MCF 10A (cell line): ENCODE measurements around the gene BAZ2A. TPM values are rescaled to one million over a fixed set of nuclear protein-coding genes. Genes with fewer than 3 reads are reported as not detected.

Experiments used
- BruUV-seq: library from RNA; stranded (reverse); fragments of 400-500 nt; replicated peaks from 2 replicates; lab custom pipeline; 2021; lab: Mats Ljungman, UMichigan
- CTCF ChIA-PET: fragments of 300-600 bp; sonication (Branson Sonifier 250); formaldehyde crosslinking; extraction: SDS; loops from one replicate; lab custom pipeline; 2021; ENCODE audit warnings: antibody characterized with exemption, inconsistent platforms; lab: Yijun Ruan, JAX
- POLR2A ChIA-PET: fragments of 300-600, 350-650 bp; sonication (Branson Sonifier 250); formaldehyde crosslinking; extraction: SDS; loops from one replicate; lab custom pipeline; 2020; ENCODE audit warnings: antibody characterized with exemption, inconsistent platforms; lab: Yijun Ruan, JAX
- DNase-seq: peaks from one replicate; pipeline ENCODE4 v3.0.0-alpha.2; 2018; ENCODE audit not compliant: unreplicated experiment
- H3K27ac Mint-ChIP-seq: one replicate; pipeline ENCODE4 v1.8.0; 2022; ENCODE audit warnings: mild to moderate bottlenecking, low read depth, mixed read lengths; ENCODE audit not compliant: unreplicated experiment
- H3K27me3 Mint-ChIP-seq: one replicate; pipeline ENCODE4 v1.8.0; 2022; ENCODE audit warnings: mixed read lengths; ENCODE audit not compliant: insufficient read depth, unreplicated experiment
- H3K36me3 Mint-ChIP-seq: one replicate; pipeline ENCODE4 v1.8.0; 2022; ENCODE audit warnings: mild to moderate bottlenecking, moderate library complexity, mixed read lengths; ENCODE audit not compliant: insufficient read depth, unreplicated experiment
- H3K4me1 Mint-ChIP-seq: one replicate; pipeline ENCODE4 v1.8.0; 2022; ENCODE audit warnings: mixed read lengths; ENCODE audit not compliant: insufficient read depth, unreplicated experiment
- H3K4me3 Mint-ChIP-seq: one replicate; pipeline ENCODE4 v1.8.0; 2022; ENCODE audit warnings: mild to moderate bottlenecking, moderate library complexity, mixed read lengths; ENCODE audit not compliant: unreplicated experiment
- H3K9me3 Mint-ChIP-seq: one replicate; pipeline ENCODE4 v1.8.0; 2022; ENCODE audit warnings: mixed read lengths; ENCODE audit not compliant: unreplicated experiment
- CTCF ChIP-seq: fragments of 200-600 bp; IDR thresholded peaks from one replicate; pipeline ENCODE4 v1.8.0; 2022; ENCODE audit warnings: antibody characterized with exemption, mild to moderate bottlenecking; ENCODE audit not compliant: unreplicated experiment
- intact Hi-C: fragments of 100-400 bp; cut with micrococcal nuclease; formaldehyde crosslinking; loops from 2 replicates; pipeline ENCODE4 v1.14.1; 2022
- total RNA-seq: library from RNA; stranded (reverse); gene quantifications from 2 replicates; pipeline ENCODE4 v1.2.3, GENCODE V29; 2022

The BAZ2A gene
- total RNA-seq, 1 experiment from 2014 or later = 87.3 TPM

GRCh38 chr12:56574210-56574609 is 55.9 kb downstream of the BAZ2A start:
- peak; percentile 19 for DNase-seq
- Mint-ChIP-seq H3K4me1 (peaks cover 18% of the 10 kb centered on the region), H3K4me3 (no peak overlapping the region), H3K27me3 (no peaks in the 10 kb centered on the region), H3K36me3 (peaks cover 63% of the 10 kb centered on the region), H3K9me3 (no peaks in the 10 kb centered on the region), H3K27ac (no peak overlapping the region)
- ChIA-PET POLR2A (interaction anchor here (1.2 to 2.9 kb wide), 4 partner anchors 45 to 62 kb away, joined by 5 to 19 read pairs (median 10); partner anchors contain the start of gene RBMS2), CTCF (interaction anchor here (0.6 to 6.5 kb wide), 17 partner anchors 10 to 250 kb away, joined by 3 to 112 read pairs (median 4); partner anchors contain the start of gene RBMS2)
- no peak for TF ChIP-seq CTCF
- no TSS peak for BruUV-seq
- intact Hi-C loops = no loop called here

GRCh38 chr12:56572288-56572687 is 57.8 kb downstream of the BAZ2A start:
- no peak overlapping the region for H3K4me3 Mint-ChIP-seq
- H3K27ac Mint-ChIP-seq = no peak overlapping the region
- no peak for DNase-seq
- TF ChIP-seq CTCF = no peak
- H3K27me3 Mint-ChIP-seq = no peaks in the 10 kb centered on the region
- BruUV-seq = no TSS peak
- POLR2A ChIA-PET = interaction anchor here (2.3 to 2.9 kb wide), 2 partner anchors 50 to 58 kb away, joined by 13 to 19 read pairs; partner anchors contain the start of gene RBMS2
- intact Hi-C loops = no loop called here
- H3K36me3 Mint-ChIP-seq = peaks cover 63% of the 10 kb centered on the region
- peaks cover 22% of the 10 kb centered on the region for H3K4me1 Mint-ChIP-seq
- H3K9me3 Mint-ChIP-seq = no peaks in the 10 kb centered on the region
- CTCF ChIA-PET = interaction anchor here (0.6 to 6.5 kb wide), 13 partner anchors 12 to 82 kb away, joined by 3 to 112 read pairs (median 4); partner anchors contain the start of gene RBMS2

GRCh38 chr12:56571121-56571520 is 59.0 kb downstream of the BAZ2A start:
- intact Hi-C loops = no loop called here
- no peak for TF ChIP-seq CTCF
- Mint-ChIP-seq H3K27me3 (no peaks in the 10 kb centered on the region), H3K4me1 (peaks cover 22% of the 10 kb centered on the region), H3K27ac (no peak overlapping the region), H3K9me3 (no peaks in the 10 kb centered on the region), H3K36me3 (peaks cover 60% of the 10 kb centered on the region), H3K4me3 (no peak overlapping the region)
- no peak for DNase-seq
- no TSS peak for BruUV-seq
- ChIA-PET POLR2A (interaction anchor here (1.2 to 3.8 kb wide), 8 partner anchors 20 to 65 kb away, joined by 3 to 46 read pairs (median 8); partner anchors contain the start of gene RBMS2), CTCF (interaction anchor here (1.2 to 4.5 kb wide), 7 partner anchors 9 to 67 kb away, joined by 3 to 58 read pairs (median 6); no protein-coding TSS in a partner anchor)

GRCh38 chr12:56568146-56568545 is 62.0 kb downstream of the BAZ2A start:
- Mint-ChIP-seq H3K27me3 (no peaks in the 10 kb centered on the region), H3K4me1 (peaks cover 22% of the 10 kb centered on the region), H3K27ac (no peak overlapping the region), H3K4me3 (no peak overlapping the region), H3K36me3 (peaks cover 53% of the 10 kb centered on the region), H3K9me3 (no peaks in the 10 kb centered on the region)
- TF ChIP-seq CTCF = no peak
- intact Hi-C loops = no loop called here
- POLR2A ChIA-PET = interaction anchor here (0.7 to 3.8 kb wide), 3 partner anchors 39 to 53 kb away, joined by 3 to 46 read pairs (median 21); partner anchors contain the start of gene RBMS2
- BruUV-seq = no TSS peak
- DNase-seq = no peak
- CTCF ChIA-PET = interaction anchor here (0.8 to 4.5 kb wide), 3 partner anchors 14 to 54 kb away, joined by 3 to 58 read pairs (median 4); partner anchors contain the start of gene RBMS2
